ENCODE measurements around the gene BRMS1. TPM values are rescaled to one million over a fixed set of nuclear protein-coding genes. Genes with fewer than 3 reads are reported as not detected.
"Not testable (repeated sequence)": the region's sequence is repeated elsewhere in the genome, so short reads cannot be mapped to it uniquely, and the experiment has no call there.

Gene BRMS1
- total and polyA plus RNA-seq, 8 donors, result 19.5 to 34.3 (median 25.6) TPM

DNA sequence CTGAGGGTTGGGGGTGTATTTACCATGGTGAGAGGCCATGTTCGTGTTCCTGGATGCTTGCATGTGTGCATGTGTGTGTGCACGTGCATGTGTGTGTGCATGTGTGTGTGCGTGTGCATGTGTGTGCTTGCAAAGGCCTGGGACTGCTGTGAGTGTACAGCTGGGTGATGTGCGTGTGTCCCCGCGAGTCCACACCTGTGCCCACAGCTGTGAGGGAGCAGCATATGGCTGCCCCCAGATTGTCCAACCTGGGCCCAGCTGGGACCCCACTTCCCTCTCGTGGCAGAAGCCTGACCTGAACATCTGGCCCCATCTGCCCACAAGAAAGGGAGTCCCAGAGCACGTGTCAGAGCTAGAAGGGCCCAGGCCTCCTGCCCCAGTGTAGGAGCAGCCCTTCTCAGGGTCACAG is 19.6 kb downstream of the BRMS1 start:
- ATAC-seq (no peak), DNase-seq (peak in 1 of 4 donors; percentile 50)
- Histone ChIP-seq H3K4me1 (peaks cover 17 to 31% of the 10 kb centered on the region in 2 donors), H3K36me3 (no peaks in the 10 kb centered on the region), H3K27me3 (no peaks in the 10 kb centered on the region), H3K27ac (no peak overlapping the region), H3K9me3 (no peaks in the 10 kb centered on the region), H3K4me3 (no peak overlapping the region)
- TF ChIP-seq, protein P1, sequence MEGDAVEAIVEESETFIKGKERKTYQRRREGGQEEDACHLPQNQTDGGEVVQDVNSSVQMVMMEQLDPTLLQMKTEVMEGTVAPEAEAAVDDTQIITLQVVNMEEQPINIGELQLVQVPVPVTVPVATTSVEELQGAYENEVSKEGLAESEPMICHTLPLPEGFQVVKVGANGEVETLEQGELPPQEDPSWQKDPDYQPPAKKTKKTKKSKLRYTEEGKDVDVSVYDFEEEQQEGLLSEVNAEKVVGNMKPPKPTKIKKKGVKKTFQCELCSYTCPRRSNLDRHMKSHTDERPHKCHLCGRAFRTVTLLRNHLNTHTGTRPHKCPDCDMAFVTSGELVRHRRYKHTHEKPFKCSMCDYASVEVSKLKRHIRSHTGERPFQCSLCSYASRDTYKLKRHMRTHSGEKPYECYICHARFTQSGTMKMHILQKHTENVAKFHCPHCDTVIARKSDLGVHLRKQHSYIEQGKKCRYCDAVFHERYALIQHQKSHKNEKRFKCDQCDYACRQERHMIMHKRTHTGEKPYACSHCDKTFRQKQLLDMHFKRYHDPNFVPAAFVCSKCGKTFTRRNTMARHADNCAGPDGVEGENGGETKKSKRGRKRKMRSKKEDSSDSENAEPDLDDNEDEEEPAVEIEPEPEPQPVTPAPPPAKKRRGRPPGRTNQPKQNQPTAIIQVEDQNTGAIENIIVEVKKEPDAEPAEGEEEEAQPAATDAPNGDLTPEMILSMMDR (IDR thresholded peaks at IDR 0.05), result no peak
- intact Hi-C loops (cut with DNase I), result no loop called here

DNA sequence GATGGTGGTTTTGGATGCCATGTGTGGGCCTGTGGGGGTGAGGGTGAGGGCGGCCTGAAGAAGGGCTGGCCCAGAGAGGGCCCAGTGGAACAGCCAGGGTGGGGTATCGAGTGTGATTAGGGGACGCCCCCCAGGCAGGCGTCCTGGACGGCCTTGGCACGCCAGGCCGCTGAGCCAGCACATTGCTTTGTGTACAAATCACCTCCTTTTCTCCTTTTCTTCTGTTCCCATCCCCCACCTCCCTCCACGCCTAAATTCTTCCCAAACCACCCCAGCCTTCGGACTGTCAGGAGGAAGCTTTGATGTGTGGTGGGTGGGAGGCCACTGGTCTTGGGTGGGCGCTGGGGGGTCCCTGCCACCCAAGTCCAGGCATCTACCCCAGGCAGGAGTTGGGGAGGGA is 20.2 kb downstream of the BRMS1 start:
- TF ChIP-seq, protein P1 (IDR thresholded peaks at IDR 0.05), result no peak
- peaks cover 17 to 31% of the 10 kb centered on the region in 2 donors for H3K4me1 ChIP-seq
- no peaks in the 10 kb centered on the region for H3K36me3 ChIP-seq
- H3K27ac ChIP-seq, result peak overlapping the region in 1 of 2 donors; percentile 4
- intact Hi-C loops (cut with DNase I), result no loop called here
- peak in 1 of 4 donors; percentile 57 for DNase-seq
- no peak overlapping the region for H3K4me3 ChIP-seq
- ATAC-seq, result no peak
- H3K9me3 ChIP-seq, result no peaks in the 10 kb centered on the region
- H3K27me3 ChIP-seq, result no peaks in the 10 kb centered on the region

DNA sequence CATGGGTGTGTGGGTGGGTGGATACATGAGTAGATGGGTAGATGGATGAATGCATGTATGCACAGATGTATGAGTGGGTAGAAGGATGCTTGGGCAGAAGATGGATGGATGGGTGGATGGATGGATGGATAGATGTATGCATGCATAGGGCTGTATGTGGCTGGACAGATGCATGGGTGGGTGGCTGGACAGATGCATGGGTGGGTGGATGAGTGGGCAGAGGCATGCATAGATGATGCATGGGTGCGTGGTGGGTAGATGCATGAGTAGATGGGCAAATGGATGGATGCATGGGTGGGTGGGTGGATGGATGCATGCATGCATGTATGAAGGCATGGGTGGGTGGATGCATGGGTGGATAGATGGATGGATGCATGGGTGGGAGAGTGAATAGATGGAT is 21.2 kb downstream of the BRMS1 start:
- Histone ChIP-seq H3K27me3 (no peaks in the 10 kb centered on the region), H3K4me1 (peaks cover 17 to 32% of the 10 kb centered on the region in 2 donors), H3K9me3 (no peaks in the 10 kb centered on the region), H3K27ac (no peak overlapping the region), H3K4me3 (no peak overlapping the region), H3K36me3 (no peaks in the 10 kb centered on the region)
- TF ChIP-seq, protein P1 (IDR thresholded peaks at IDR 0.05), result no peak
- ATAC-seq (no peak), DNase-seq (peak in 1 of 4 donors; percentile 3)
- intact Hi-C loops (cut with DNase I), result no loop called here

DNA sequence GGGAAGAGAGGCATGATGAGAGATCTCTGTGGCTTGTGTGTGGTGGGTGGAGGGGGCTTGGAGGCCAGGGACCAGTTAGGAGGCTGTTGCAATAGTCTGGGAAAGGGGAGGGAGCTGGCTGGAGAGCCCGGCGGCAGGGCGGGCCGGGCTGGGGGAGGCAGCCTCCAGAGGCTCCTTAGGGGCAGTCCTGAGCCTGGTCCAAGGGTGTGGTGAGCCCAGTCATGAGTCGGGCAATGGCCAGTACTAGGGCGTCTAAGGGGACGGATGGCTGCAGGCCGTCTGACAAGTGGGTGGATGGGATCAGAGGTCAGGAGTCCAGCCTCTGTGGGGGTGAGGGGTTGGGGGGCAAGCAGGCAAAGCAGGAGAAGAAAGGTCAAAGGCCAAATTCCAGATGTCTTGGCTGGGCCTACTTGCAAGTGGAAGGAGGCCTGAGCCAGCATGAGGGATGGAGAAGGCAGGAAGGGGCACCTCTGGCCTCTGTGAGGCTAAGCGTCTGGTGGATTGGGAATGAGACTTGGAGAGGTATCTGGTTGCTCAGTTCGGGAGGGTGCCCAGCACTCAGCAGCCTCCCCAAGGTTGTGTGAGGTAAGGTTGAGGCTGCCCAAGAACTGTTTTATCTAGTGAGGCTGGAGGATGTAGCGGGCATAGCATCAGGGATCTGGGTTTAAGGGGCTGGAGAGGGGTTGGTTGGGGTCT is 22.0 kb downstream of the BRMS1 start:
- Histone ChIP-seq H3K27ac (no peak overlapping the region), H3K4me1 (peaks cover 15 to 32% of the 10 kb centered on the region in 2 donors), H3K36me3 (no peaks in the 10 kb centered on the region), H3K9me3 (no peaks in the 10 kb centered on the region), H3K4me3 (no peak overlapping the region), H3K27me3 (no peaks in the 10 kb centered on the region)
- TF ChIP-seq, protein P1 (IDR thresholded peaks at IDR 0.05), result no peak
- DNase-seq (peak in 1 of 4 donors; percentile 59), ATAC-seq (peak; percentile 22)
- intact Hi-C loops (cut with DNase I), result no loop called here

DNA sequence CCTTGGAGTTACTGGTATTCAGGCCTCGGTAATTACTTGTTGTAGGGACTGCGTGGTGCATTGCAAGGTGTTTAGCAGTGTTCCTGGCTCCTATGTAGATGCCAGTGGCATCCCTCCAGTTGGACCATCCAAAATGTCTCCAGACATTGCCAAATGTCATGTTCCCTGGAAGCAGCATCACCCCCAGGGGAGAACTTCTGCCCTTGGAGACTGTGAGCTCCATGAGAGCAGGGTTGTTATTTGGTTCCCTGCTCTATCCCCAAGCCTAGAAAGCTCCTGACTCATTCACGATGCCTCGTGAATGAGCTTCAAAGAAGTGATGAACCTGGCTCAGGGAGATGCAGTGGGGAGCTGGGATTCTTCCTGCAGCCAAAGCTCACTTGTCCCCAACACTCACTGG is 23.3 kb downstream of the BRMS1 start:
- no peak for DNase-seq
- TF ChIP-seq, protein P1 (IDR thresholded peaks at IDR 0.05), result no peak
- Histone ChIP-seq H3K36me3 (no peaks in the 10 kb centered on the region), H3K27ac (no peak overlapping the region), H3K4me3 (no peak overlapping the region), H3K9me3 (no peaks in the 10 kb centered on the region), H3K4me1 (peaks cover 18 to 35% of the 10 kb centered on the region in 2 donors), H3K27me3 (peaks cover 0 to 8% of the 10 kb centered on the region in 2 donors)
- intact Hi-C loops (cut with DNase I), result no loop called here
- no peak for ATAC-seq

DNA sequence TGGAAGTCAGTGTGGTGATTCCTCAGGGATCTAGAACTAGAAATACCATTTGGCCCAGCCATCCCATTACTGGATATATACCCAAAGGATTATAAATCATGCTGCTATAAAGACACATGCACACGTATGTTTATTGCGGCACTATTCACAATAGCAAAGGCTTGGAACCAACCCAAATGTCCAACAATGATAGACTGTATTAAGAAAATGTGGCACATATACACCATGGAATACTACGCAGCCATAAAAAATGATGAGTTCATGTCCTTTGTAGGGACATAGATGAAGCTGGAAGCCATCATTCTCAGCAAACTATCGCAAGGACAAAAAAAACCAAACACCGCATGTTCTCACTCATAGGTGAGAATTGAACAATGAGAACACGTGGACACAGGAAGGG is 24.2 kb downstream of the BRMS1 start:
- intact Hi-C loops (cut with DNase I); H3K36me3 ChIP-seq; H3K27ac ChIP-seq; H3K4me3 ChIP-seq; H3K9me3 ChIP-seq; DNase-seq; ATAC-seq: not testable (repeated sequence)
- peaks cover 14 to 34% of the 10 kb centered on the region in 2 donors for H3K4me1 ChIP-seq
- H3K27me3 ChIP-seq, result peaks cover 0 to 17% of the 10 kb centered on the region in 2 donors

DNA sequence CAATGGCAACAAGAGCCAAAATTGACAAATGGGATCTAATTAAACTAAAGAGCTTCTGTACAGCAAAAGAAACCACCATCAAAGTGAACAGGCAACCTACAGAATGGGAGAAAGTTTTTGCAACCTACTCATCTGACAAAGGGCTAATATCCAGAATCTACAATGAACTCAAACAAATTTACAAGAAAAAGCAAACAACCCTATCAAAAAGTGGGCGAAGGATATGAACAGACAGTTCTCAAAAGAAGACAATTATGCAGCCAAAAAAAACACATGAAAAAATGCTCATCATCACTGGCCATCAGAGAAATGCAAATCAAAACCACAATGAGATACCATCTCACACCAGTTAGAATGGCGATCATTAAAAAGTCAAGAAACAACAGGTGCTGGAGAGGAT is 24.6 kb downstream of the BRMS1 start:
- H3K36me3 ChIP-seq; H3K9me3 ChIP-seq; ATAC-seq; H3K4me3 ChIP-seq; intact Hi-C loops (cut with DNase I); DNase-seq; H3K27ac ChIP-seq: not testable (repeated sequence)
- Histone ChIP-seq H3K27me3 (peaks cover 0 to 21% of the 10 kb centered on the region in 2 donors), H3K4me1 (peaks cover 14 to 29% of the 10 kb centered on the region in 2 donors)
